GM21528 (cell line): ENCODE measurements around the gene SMAD4.

Experiments used
- ATAC-seq: cut with Tn5 transposase; IDR thresholded peaks from one replicate; pipeline ENCODE4 v1.9.1; 2021; ENCODE audit warnings: mild to moderate bottlenecking, moderate library complexity; ENCODE audit not compliant: unreplicated experiment, low FRiP score

Gene SMAD4

DNA sequence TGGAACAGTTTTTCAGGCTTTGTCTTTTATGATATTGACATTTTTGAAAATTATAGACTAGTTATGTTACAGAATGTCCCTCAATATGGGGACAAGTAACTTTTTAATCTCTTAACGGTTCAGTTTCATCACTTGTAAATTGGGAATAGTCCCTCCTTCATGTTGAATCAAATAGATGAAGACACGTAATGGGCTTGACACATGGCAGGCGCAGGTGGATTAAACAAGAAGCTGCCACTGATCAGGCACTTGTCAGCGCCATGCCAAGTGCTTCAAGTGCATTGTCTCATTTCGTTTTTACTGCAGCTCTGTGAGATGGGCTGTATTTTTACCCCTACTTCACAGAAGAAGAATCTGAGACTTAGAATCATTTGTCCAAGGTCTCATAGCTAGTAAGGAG, 9.5 kb upstream of the SMAD4 start:
- ATAC-seq: no peak

- ATAC-seq: no peak
Measured at GRCh38 chr18:51021226-51021965, 8.6 kb upstream of the SMAD4 start.

DNA sequence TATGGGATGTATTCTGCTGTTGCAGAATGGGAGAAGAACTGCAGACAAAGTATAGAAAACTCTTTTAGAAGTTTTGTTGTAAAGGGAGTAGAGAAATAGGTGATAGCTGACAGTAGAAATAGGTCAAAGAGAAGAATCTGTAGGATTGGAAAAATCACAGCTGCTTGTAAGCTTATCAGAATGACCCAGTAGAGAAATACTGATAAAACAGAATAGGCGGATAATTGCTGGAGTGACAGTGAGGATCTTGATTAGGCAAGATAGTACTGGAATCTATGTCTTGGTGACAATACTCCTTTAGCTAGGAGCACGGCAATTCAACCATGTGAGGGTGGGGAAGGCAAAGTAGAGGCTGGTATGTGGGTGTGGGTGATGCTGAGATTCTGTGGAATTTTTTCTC, 4.5 kb upstream of the SMAD4 start:
- no peak for ATAC-seq

DNA sequence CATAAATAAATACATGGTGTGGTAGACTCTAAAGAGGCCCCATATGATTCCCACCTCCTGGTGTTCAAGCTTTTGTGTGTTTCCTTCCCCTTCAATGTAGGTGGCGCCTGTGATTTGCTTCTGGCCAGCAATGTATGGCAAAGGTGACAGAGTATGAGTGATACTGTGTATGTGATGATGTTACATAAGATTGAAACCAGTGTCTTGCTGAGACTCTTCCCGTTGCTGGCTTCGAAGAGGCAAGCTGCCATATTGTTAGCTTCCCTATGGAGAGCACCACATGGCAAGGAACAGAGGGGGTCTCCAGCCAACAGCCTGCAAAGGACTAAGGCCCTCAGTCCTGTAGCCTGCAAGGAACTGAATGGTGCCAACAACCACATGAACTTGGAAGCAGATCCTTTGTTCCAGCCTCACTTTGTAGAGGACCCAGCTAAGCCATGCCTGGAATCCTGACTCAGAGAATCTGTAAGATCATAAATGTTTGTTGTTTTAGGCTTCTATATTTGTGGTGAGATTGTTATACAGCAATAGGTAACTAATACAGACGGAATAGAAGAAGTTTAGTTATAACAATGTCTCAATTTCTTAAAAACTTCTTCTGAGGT, 1.7 kb upstream of the SMAD4 start:
- ATAC-seq: no peak

DNA sequence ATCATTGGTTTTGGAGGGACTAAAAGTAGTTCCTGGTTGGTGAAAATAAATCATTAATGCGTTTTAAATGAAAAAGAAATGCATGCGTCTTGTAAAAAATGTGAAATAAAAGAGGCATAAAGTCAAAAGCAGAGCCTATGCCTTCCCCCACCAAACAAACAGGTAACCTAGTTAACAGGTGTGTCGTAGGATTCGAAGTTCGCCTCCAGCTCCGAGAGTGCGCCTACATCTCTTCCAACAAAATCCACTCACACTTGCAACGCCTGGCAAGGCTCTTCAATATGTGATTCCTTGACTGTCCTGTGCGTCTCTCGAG, 677 bp upstream of the SMAD4 start:
- ATAC-seq: no peak

- ATAC-seq: peak; percentile 56
Measured at GRCh38 chr18:51030537-51031258, 685 bp downstream of the SMAD4 start.

- no peak for ATAC-seq
Measured at GRCh38 chr18:51032193-51032592, 2.2 kb downstream of the SMAD4 start.

GRCh38 chr18:51037230-51037629, 7.2 kb downstream of the SMAD4 start:
- no peak for ATAC-seq

DNA sequence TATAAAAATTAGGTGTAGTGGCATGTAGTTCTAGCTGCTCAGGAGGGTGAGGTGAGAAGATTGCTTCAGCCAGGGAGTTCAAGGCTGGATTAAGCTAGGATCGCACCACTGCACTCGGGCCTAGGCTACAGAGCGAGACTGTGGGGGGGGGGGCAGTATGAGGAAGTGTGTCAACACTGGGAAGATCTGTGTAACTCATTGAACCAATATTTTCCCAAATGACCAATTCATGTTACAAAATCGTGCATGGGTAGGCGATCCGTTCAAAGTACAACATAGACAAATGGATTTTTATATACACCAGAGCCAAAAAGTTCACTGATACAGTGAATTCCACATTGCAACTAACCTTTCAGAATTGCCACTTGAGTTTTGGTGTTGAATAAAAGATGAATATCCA, 8.1 kb downstream of the SMAD4 start:
- ATAC-seq: no peak

GRCh38 chr18:51039138-51040112, 9.4 kb downstream of the SMAD4 start:
- ATAC-seq: no peak

GRCh38 chr18:51041677-51042352, 11.8 kb downstream of the SMAD4 start:
- no peak for ATAC-seq

DNA sequence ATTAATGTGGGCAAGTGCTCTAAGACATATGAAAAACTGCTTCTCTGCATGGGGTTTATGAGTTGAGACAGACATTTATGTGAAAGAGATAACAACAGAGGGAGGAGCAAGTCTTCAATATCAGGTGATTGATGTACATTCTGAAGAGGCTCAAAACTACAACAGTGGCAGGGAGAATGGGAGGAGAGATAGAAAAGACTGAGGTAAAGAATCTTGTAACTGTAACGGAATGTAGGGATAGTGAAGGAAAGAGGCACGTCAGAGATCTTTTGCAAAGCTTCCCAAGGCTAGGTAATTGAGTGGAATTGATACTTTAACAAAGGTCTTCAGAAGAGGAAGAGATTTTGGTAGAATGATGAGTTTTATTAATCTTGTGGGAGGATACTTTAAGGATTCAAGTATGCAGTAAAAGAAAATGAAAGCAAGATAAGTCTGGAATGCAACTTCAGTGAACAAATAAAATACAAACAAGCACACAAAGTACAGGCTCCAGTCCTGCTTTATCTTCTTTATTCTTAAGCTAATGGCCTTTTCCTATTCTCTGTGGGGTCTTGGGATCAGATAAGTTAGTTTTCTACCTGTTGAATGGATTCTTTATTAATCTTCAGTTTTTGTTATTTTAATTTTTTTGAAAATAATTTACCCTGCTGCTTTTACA, 15.0 kb downstream of the SMAD4 start:
- ATAC-seq: no peak

DNA sequence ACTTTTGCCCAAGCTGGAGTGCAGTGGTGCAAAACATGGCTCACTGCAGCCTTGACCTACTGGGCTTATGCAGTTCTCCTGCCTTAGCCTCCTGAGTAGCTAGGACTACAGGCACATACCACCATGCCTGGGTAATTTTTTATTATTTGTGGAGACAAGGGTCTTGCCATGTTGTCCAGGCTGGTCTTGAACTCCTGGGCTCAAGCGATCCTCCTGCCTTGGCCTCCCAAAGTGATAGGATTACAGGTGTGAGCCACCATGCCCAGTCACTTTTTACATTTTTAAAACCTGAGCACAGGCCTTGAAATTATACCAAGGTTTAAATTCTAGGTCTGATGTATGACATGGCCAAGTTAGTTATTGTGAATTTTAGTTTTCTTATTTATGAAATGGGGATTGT, 18.2 kb downstream of the SMAD4 start:
- no peak for ATAC-seq

DNA sequence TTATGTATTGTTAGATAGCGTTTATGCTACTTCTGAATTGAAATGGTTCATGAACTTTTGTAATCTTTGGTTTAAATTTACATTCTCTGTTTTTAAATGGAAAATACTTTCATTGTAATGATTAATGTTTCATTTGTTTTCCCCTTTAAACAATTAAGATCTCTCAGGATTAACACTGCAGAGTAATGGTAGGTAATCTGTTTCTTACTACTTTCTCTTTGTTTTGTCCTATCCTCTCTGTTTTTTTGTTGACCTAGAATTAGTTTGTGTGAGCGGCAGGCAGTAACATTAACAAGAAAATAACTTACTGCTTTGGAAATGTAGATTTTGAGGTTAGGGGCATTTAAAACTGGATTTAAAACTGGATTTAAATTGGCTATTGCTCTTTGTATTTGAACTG, 19.1 kb downstream of the SMAD4 start:
- ATAC-seq: no peak

DNA sequence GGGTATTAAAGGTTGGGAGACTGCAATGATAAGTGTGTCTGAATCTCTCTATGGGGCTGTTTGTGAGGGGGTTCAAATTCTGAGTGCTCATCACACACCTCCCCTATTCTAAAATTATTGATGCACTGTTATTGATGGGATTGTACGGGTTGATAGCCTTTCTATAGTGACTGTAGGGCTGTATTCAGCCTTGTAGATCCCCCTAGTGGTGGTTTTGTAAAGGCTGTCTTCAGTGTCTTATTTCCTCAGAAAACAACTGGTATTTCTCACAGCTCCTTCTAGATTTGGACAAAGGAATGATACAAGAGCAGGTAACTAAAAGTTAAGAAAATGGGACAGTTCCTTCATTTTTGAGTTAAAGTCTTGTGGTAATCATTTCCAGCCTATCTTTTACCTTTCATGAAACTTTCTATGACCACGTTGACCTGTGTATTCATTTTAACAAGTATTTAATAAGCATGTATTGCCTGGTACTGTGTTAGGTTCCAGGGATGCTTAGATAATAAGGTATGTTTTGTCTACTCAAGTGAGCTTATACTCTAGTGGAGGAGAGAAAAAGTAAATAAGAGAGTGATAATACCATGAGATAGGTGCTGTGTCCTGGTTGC, 21.2 kb downstream of the SMAD4 start:
- ATAC-seq: no peak

GRCh38 chr18:51053814-51054213, 23.8 kb downstream of the SMAD4 start:
- no peak for ATAC-seq

- ATAC-seq: no peak
Measured at GRCh38 chr18:51054764-51055163, 24.8 kb downstream of the SMAD4 start.

DNA sequence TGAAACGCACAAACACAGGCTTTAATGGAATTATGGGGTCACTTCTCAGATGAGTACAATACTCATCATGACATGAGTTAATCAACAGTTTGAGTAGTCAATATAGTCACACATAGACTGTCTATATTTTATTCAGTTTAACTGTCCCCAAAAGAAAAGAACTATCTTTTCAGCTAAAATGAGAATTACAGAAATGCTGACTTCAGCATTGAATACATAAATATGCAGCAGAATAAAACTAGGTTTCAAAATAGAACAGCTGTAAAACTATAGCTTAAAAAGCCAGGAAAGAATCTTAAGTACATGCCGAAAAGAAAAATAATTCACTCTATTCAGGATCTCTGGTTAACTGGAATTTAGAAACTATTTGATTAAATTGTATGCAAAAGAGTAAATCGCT, 30.0 kb downstream of the SMAD4 start:
- no peak for ATAC-seq

- ATAC-seq: no peak
Measured at GRCh38 chr18:51064256-51064655, 34.2 kb downstream of the SMAD4 start.
